Stimulated activated CD4-positive, alpha-beta T cell treated with anti-CD3 and anti-CD28 coated beads, Interleukin-15, amount 100 ng/mL, for 24 hours (primary cell): Measurements from ENCODE around the gene DHH.
"Not testable (repeated sequence)": the region's sequence is repeated elsewhere in the genome, so short reads cannot be mapped to it uniquely, and the experiment has no call there.

ENCODE experiments used
- DNase-seq: peaks from one replicate; pipeline ENCODE4 v3.0.0-alpha.2; 2020

The DHH gene

GRCh38 chr12:49068879-49069506 lies 25.6 kb downstream of the DHH start:
- no peak for DNase-seq

- no peak for DNase-seq
Observed at GRCh38 chr12:49066120-49066519, 28.5 kb downstream of the DHH start.

- DNase-seq, result no peak
Observed at GRCh38 chr12:49064767-49065152, 29.8 kb downstream of the DHH start.

GRCh38 chr12:49061916-49062315 lies 32.7 kb downstream of the DHH start:
- not testable (repeated sequence) for DNase-seq

GRCh38 chr12:49061157-49061650 lies 33.4 kb downstream of the DHH start:
- no peak for DNase-seq

GRCh38 chr12:49060237-49061156 lies 34.1 kb downstream of the DHH start, which contains the start of gene KMT2D:
Gene KMT2D (minus strand): TSS chr12:49060794. CDS start chr12:49055324, 5,470 bp downstream.
- DNase-seq, result peak; percentile 94

- peak; percentile 34 for DNase-seq
Observed at GRCh38 chr12:49059299-49060171, 35.1 kb downstream of the DHH start.

GRCh38 chr12:49059045-49059298 lies 35.6 kb downstream of the DHH start:
- DNase-seq, result no peak

GRCh38 chr12:49058366-49059044 lies 36.1 kb downstream of the DHH start:
- DNase-seq, result no peak

- no peak for DNase-seq
Observed at GRCh38 chr12:49057888-49058287, 36.7 kb downstream of the DHH start.

GRCh38 chr12:49055978-49056754 lies 38.4 kb downstream of the DHH start:
- DNase-seq, result peak; percentile 59

GRCh38 chr12:49055092-49055491 lies 39.5 kb downstream of the DHH start:
- DNase-seq, result no peak

GRCh38 chr12:49054524-49054923 lies 40.1 kb downstream of the DHH start:
- no peak for DNase-seq

- DNase-seq, result no peak
Observed at GRCh38 chr12:49054096-49054495, 40.5 kb downstream of the DHH start.

- no peak for DNase-seq
Observed at GRCh38 chr12:49052451-49053208, 42.0 kb downstream of the DHH start.

- DNase-seq, result no peak
Observed at GRCh38 chr12:49051777-49052438, 42.7 kb downstream of the DHH start.

GRCh38 chr12:49051373-49051764 lies 43.2 kb downstream of the DHH start:
- no peak for DNase-seq

- no peak for DNase-seq
Observed at GRCh38 chr12:49050507-49051372, 43.9 kb downstream of the DHH start.

- DNase-seq, result no peak
Observed at GRCh38 chr12:49049566-49050224, 44.9 kb downstream of the DHH start.
